Tibial nerve (tissue), 4 donors: Measurements from ENCODE around the gene STMND1. TPM values are rescaled to one million over a fixed set of nuclear protein-coding genes. Genes with fewer than 3 reads are reported as not detected.

Experiments used
- DNase-seq, 2 donors: peaks; one replicate each; pipeline ENCODE4 v3.0.0-alpha.2; 2019; ENCODE audit warnings: low spot score in 2 of 2
- H3K27ac ChIP-seq, 4 donors: fragments of 200-600 bp; sonication (generic) in 3 of 4; one replicate each; pipeline ENCODE4 v1.5.1; 2017 to 2019; ENCODE audit warnings: mild to moderate bottlenecking in 1 of 4
- H3K27me3 ChIP-seq, 2 donors: fragments of 200-600 bp; sonication (generic) in 1 of 2; one replicate each; pipeline versions ENCODE4 v1.5.1 to v1.6.0; 2017 to 2019
- H3K36me3 ChIP-seq, 3 donors: fragments of 200-600 bp; sonication (generic); one replicate each; pipeline ENCODE4 v1.5.1; 2018 to 2019
- H3K4me1 ChIP-seq, 4 donors: fragments of 200-600 bp; sonication (generic) in 3 of 4; one replicate each; pipeline ENCODE4 v1.5.1; 2017 to 2019
- H3K4me3 ChIP-seq, 4 donors: fragments of 200-600 bp; sonication (generic) in 3 of 4; one replicate each; pipeline ENCODE4 v1.5.1; 2017 to 2019; ENCODE audit warnings: mild to moderate bottlenecking in 1 of 4, moderate library complexity in 1 of 4
- H3K9me3 ChIP-seq, 4 donors: fragments of 200-600 bp; sonication (generic) in 3 of 4; one replicate each; pipeline ENCODE4 v1.5.1; 2017 to 2019
- EP300 ChIP-seq, 2 donors: sonication (generic); formaldehyde crosslinking; IDR thresholded peaks; one replicate each; pipeline ENCODE4 v1.6.1; 2017; ENCODE audit warnings: antibody characterized with exemption in 2 of 2, mild to moderate bottlenecking in 1 of 2
- POLR2A ChIP-seq, 2 donors: fragments of 450-650 bp; IDR thresholded peaks; one replicate each; pipeline ENCODE4 v1.6.1; 2017; ENCODE audit warnings: antibody characterized with exemption in 2 of 2, mild to moderate bottlenecking in 2 of 2, moderate library complexity in 2 of 2
- WGBS, 2 donors: methylation state at CpG; one replicate each; pipeline ENCODE4 v1.1.5; 2018; 5-methylcytosine and 5-hydroxymethylcytosine counted together
- total RNA-seq, 4 donors: library from RNA; depleted of rRNA; stranded (reverse); fragments of >200 nt; gene quantifications; one replicate each; pipeline ENCODE4 v1.1.0, GENCODE V29; 2016
- TF ChIP-seq, protein P1 (sequence below), 5 experiments: fragments of 200-600 bp in 3 of 5; fragments of 450-650 bp in 2 of 5; sonication (generic) in 3 of 5; IDR thresholded peaks; one replicate each; pipeline ENCODE4 v1.5.1; 2016 to 2019; ENCODE audit warnings: antibody characterized with exemption in 5 of 5, mild to moderate bottlenecking in 3 of 5, moderate library complexity in 2 of 5

The STMND1 gene
- total RNA-seq, result not detected

DNA sequence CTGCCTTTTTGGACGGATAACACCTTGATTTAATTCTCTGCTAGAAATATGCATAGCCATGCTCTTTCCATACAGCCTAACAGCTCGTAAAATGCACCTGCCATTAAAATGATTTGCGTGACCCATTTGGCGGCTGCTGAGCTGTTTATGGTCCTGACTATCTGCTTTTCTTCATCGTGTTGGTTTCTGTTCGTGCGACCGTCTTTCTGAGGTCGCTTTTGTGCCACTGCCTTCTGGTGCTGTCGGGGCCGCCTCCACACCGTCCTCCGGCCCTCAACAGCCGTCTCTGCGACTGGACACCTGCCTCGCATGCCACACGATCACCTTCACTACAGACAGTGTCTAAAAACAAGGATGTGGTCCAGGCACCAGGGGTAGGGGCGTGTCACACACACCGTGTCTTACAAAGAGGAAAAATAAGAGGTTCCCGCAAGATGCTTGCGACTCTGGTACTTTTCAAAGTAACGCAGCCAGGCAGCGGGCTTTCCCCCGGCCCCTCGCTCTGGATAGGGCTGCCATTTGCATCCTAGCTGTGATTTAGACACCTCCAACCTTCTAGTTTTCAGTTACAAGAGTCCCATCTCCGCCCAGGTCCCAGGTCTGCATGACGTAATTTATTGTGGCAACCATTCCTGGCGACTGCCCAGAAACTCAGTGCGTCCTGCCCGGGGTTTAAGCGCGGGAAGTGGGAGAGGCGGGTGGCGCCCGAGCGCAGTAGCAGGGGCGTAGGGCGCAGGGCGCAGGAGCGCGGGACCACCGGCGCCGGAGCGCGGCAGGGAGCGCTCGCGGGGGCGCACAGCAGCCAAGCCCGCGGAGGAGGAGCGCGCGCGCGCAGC, at the start of gene STMND1:
Gene STMND1 (plus strand): TSS at position 629 of the 836 bp plus-strand sequence. CDS start 208 bp downstream, outside the sequence.
- TF ChIP-seq POLR2A (IDR thresholded peaks at IDR 0.05) (no peak), EP300 (IDR thresholded peaks at IDR 0.05) (no peak)
- TF ChIP-seq, protein P1, sequence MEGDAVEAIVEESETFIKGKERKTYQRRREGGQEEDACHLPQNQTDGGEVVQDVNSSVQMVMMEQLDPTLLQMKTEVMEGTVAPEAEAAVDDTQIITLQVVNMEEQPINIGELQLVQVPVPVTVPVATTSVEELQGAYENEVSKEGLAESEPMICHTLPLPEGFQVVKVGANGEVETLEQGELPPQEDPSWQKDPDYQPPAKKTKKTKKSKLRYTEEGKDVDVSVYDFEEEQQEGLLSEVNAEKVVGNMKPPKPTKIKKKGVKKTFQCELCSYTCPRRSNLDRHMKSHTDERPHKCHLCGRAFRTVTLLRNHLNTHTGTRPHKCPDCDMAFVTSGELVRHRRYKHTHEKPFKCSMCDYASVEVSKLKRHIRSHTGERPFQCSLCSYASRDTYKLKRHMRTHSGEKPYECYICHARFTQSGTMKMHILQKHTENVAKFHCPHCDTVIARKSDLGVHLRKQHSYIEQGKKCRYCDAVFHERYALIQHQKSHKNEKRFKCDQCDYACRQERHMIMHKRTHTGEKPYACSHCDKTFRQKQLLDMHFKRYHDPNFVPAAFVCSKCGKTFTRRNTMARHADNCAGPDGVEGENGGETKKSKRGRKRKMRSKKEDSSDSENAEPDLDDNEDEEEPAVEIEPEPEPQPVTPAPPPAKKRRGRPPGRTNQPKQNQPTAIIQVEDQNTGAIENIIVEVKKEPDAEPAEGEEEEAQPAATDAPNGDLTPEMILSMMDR (IDR thresholded peaks at IDR 0.05), result no peak
- Histone ChIP-seq H3K9me3 (no peaks in the 10 kb centered on the region), H3K36me3 (no peaks in the 10 kb centered on the region), H3K27ac (no peak within 1 kb of the TSS), H3K4me1 (peaks cover 0 to 24% (median 0%) of the 10 kb centered on the region in 4 donors), H3K4me3 (peak within 1 kb of the TSS in 3 of 4 donors; percentile 18 to 49 (median 26)), H3K27me3 (peaks cover 0 to 57% of the 10 kb centered on the region in 2 donors)
- WGBS, 2 donors, result 8 to 10% methylated on average over 57 of the region's 57 CpGs
- DNase-seq, result peak in 1 of 2 donors; percentile 22

DNA sequence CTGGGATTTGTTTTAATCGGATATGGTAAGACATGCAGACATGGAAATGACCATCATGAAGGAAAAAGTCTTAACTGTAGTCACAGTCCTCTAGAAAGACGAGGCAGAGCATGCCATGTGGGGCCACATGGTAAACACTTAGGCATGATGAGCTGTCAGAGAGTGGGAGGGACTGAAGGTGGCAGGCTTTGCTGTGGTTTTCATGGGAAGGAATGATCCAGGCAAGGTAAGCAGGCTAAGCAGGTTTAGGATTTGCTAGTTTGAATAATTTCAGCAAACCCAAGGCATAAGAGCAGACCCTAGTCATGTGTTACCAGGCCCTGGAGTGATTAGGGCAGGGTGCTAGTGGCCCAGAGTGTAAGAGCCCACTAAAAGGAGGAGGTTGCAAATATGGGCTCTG, 47.2 kb upstream of the STMND1 start:
- no peak for DNase-seq
- Histone ChIP-seq H3K27ac (no peak overlapping the region), H3K9me3 (no peaks in the 10 kb centered on the region), H3K4me3 (no peak overlapping the region), H3K27me3 (no peaks in the 10 kb centered on the region), H3K36me3 (no peaks in the 10 kb centered on the region), H3K4me1 (no peaks in the 10 kb centered on the region)
- 86 to 89% methylated on average over 2 of the region's 2 CpGs for WGBS, 2 donors
- TF ChIP-seq, protein P1 (IDR thresholded peaks at IDR 0.05), result no peak
- TF ChIP-seq POLR2A (IDR thresholded peaks at IDR 0.05) (no peak), EP300 (IDR thresholded peaks at IDR 0.05) (no peak)

DNA sequence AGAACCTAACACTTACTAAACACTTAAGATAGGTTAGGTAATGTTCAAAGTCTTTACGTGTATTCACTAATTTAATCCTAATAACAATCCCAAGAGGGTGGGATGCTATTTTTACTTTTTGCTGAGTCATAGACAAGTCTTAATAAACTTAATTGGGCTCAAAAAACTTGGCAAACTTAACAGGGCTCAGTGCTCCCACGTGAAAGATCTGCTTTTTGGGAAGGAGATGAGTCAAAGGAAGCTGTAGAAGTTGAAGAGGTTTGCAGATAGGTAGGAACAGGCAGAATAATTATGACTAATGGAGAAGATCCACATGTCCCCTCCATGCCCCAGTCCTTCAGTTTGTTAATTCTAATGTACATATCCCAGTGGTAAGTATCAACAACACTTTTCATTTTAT, 44.5 kb upstream of the STMND1 start:
- no peaks in the 10 kb centered on the region for H3K36me3 ChIP-seq
- no peak overlapping the region for H3K27ac ChIP-seq
- 46 to 53% methylated on average over 2 of the region's 2 CpGs for WGBS, 2 donors
- no peak overlapping the region for H3K4me3 ChIP-seq
- H3K27me3 ChIP-seq, result no peaks in the 10 kb centered on the region
- no peaks in the 10 kb centered on the region for H3K9me3 ChIP-seq
- no peak for DNase-seq
- TF ChIP-seq, protein P1 (IDR thresholded peaks at IDR 0.05), result no peak
- TF ChIP-seq POLR2A (IDR thresholded peaks at IDR 0.05) (no peak), EP300 (IDR thresholded peaks at IDR 0.05) (no peak)
- H3K4me1 ChIP-seq, result no peaks in the 10 kb centered on the region

DNA sequence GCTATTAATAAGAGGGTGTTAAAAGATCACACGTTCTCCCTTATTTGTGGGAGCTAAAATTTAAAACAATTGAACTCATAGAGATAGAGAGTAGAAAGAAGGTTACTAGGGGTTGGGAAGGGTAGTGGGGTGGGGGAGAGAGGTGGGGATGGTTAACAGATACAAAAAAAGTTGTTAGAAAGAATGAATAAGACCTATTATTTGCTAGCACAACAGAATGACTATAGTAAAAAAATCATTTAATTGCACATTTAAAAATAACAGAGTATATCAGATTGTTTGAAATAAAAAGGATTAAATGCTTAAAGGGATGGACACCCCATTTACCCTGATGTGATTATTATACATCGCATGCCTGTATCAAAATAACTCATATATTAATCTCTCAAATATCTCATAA, 43.3 kb upstream of the STMND1 start:
- WGBS, 2 donors, result 68 to 72% methylated on average over 2 of the region's 2 CpGs

DNA sequence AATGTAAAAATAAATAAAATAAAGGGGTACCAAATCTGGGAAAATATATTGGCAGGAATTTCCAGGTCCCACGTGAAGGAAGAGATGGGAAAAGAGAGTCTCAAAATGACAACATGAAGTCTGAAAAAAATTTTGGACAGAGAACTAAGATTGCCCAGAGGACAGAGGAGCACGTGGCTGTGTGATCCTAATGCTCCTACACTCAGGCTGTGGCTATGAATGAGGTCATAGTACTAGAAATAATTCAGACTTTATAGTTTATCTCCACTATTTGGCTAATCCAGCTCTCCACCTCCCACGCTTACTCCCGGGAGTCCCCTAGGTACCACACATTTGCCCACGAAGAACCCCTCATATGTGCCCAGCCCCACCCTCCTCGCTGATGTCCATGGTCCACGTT, 42.8 kb upstream of the STMND1 start:
- TF ChIP-seq POLR2A (IDR thresholded peaks at IDR 0.05) (no peak), EP300 (IDR thresholded peaks at IDR 0.05) (no peak)
- TF ChIP-seq, protein P1 (IDR thresholded peaks at IDR 0.05), result no peak
- Histone ChIP-seq H3K4me1 (no peaks in the 10 kb centered on the region), H3K4me3 (no peak overlapping the region), H3K27ac (no peak overlapping the region), H3K27me3 (no peaks in the 10 kb centered on the region), H3K9me3 (no peaks in the 10 kb centered on the region), H3K36me3 (no peaks in the 10 kb centered on the region)
- WGBS, 2 donors, result 62 to 67% methylated on average over 7 of the region's 7 CpGs
- no peak for DNase-seq

More for the DNA sequence above, 43.3 kb upstream of the STMND1 start:
- DNase-seq, result no peak
- Histone ChIP-seq H3K27me3 (no peaks in the 10 kb centered on the region), H3K4me1 (no peaks in the 10 kb centered on the region), H3K9me3 (no peaks in the 10 kb centered on the region), H3K4me3 (no peak overlapping the region), H3K36me3 (no peaks in the 10 kb centered on the region), H3K27ac (no peak overlapping the region)
- TF ChIP-seq EP300 (IDR thresholded peaks at IDR 0.05) (no peak), POLR2A (IDR thresholded peaks at IDR 0.05) (no peak)
- TF ChIP-seq, protein P1 (IDR thresholded peaks at IDR 0.05), result no peak
